ENCODE results near the gene SLC17A3. TPM values are rescaled to one million over a fixed set of nuclear protein-coding genes. Genes with fewer than 3 reads are reported as not detected.

The SLC17A3 gene
- total and polyA plus RNA-seq, 2 experiments from 2014 or later: not detected

DNA sequence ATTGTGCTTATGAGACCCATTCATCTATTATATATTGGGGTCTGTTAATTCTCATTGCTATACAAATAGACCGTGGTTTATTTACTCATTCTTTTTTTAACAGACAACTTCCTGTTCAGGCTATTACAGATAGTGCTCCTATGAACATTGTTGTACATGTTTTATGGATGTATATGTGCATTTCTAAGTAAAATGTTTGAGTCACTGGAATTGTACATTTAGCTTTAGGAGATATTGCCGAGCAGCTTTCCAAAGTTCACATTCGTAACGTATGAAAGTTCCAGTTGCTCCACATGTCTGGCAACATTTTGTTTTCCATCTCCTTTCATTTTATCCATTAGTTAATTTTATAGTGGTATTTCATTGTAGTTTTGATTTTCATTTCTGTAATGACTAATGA lies 37.3 kb upstream of the SLC17A3 start:
- 69 to 76% methylated on average over 4 of the region's 4 CpGs for WGBS, 2 experiments (ENCODE audit: low coverage in 1 of 2, low lambda C conversion rate in 2 of 2, missing lambda C conversion rate in 2 of 2)
- Histone ChIP-seq H3K9ac (no peak overlapping the region), H3K9me2 (ENCODE audit: insufficient read depth) (no peaks in the 10 kb centered on the region), H3F3A (ENCODE audit: insufficient read depth) (no peaks in the 10 kb centered on the region), H4K20me1 (ENCODE audit: insufficient read depth) (no peaks in the 10 kb centered on the region), H2AFZ (no peak overlapping the region), H3K4me1 (ENCODE audit: insufficient read depth) (no peaks in the 10 kb centered on the region), H3K27me3 (replicated peaks; ENCODE audit: insufficient read depth) (no peaks in the 10 kb centered on the region), H3K4me2 (ENCODE audit: unreplicated experiment) (no peak overlapping the region), H3K9me3 (ENCODE audit: low read depth) (no peaks in the 10 kb centered on the region), H3K36me3 (ENCODE audit: low read depth) (no peaks in the 10 kb centered on the region), H3K4me3 (no peak overlapping the region), H3K79me2 (ENCODE audit: insufficient read depth) (no peaks in the 10 kb centered on the region), H3K27ac (no peak overlapping the region)
- in situ Hi-C loops (cut with MboI): no loop called here
- TF ChIP-seq EZH2phosphoT487 (IDR thresholded peaks at IDR 0.05; ENCODE audit: insufficient read depth, low read depth) (no peak), EZH2 (IDR thresholded peaks at IDR 0.05; ENCODE audit: insufficient read depth, poor library complexity, severe bottlenecking) (no peak)
- DNase-seq: no peak

DNA sequence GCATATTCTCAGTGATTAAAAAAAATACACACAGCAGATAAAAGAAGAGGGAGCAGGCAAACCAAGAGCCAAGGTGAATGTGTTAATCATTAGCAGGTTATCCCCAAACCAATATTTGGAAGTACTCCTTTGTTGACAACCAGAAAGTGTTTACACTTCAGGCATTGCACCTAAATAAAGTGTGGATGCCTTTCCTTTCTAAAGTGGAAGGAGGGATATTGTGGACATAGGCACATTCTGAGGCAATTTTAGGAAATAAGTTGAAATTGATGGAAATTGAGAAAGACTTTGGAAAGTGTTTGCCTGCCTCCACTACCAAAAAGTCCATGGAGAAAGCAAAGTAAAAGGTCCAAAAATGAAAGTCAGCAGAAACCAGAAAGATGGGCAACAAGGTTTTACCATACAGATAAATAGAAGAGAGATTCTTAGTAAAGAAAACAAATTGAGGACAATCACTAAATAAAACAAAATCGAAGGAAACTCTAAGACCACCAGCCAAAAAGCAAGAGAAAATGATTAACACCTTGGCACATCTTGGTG lies 33.5 kb upstream of the SLC17A3 start:
- Histone ChIP-seq H4K20me1 (ENCODE audit: insufficient read depth) (no peaks in the 10 kb centered on the region), H3K36me3 (ENCODE audit: low read depth) (no peaks in the 10 kb centered on the region), H2AFZ (no peak overlapping the region), H3K27me3 (replicated peaks; ENCODE audit: insufficient read depth) (no peaks in the 10 kb centered on the region), H3K79me2 (ENCODE audit: insufficient read depth) (no peaks in the 10 kb centered on the region), H3K9ac (no peak overlapping the region), H3K27ac (no peak overlapping the region), H3K4me2 (ENCODE audit: unreplicated experiment) (no peak overlapping the region), H3K9me2 (ENCODE audit: insufficient read depth) (no peaks in the 10 kb centered on the region), H3K9me3 (ENCODE audit: low read depth) (no peaks in the 10 kb centered on the region), H3K4me1 (ENCODE audit: insufficient read depth) (no peaks in the 10 kb centered on the region), H3K4me3 (no peak overlapping the region), H3F3A (ENCODE audit: insufficient read depth) (no peaks in the 10 kb centered on the region)
- no peak for DNase-seq
- WGBS, 2 experiments (ENCODE audit: low coverage in 1 of 2, low lambda C conversion rate in 2 of 2, missing lambda C conversion rate in 2 of 2): 15 to 33% methylated on average over 1 of the region's 1 CpG
- no peak for TF ChIP-seq EZH2 (IDR thresholded peaks at IDR 0.05; ENCODE audit: insufficient read depth, poor library complexity, severe bottlenecking)
- TF ChIP-seq EZH2phosphoT487 (IDR thresholded peaks at IDR 0.05; ENCODE audit: insufficient read depth, low read depth): no peak
- in situ Hi-C loops (cut with MboI): no loop called here

DNA sequence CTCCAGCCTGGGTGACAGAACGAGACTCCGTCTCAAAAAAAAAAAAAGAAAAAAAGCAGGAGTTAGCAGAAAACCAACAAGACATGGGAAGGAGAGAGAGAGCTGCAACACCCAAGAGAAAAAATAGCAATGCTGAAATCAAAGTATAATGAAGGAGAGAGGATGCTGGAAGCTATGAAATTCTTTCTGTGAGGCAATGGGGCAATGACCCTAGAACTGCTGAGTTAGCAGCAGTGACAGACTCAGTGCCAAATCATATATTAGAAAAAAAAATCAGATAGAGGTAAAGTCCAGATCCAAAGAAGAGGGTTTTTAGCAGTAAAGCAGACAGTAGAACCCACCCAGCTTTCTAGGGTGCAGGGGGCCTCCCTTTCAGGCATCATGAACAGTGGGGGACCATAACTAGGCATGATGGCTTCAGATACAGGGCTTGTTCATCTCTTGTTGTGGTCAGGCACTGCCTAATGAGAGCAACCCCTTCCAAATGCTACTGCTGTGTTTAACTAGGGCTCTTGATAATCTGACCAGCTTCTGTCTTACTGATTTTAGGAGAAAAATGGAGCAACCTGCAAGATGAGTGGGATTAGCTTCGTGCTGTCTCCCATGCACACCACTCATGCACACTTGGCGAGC lies 29.5 kb upstream of the SLC17A3 start:
- H3K79me2 ChIP-seq (ENCODE audit: insufficient read depth): no peaks in the 10 kb centered on the region
- H3K36me3 ChIP-seq (ENCODE audit: low read depth): no peaks in the 10 kb centered on the region
- no peaks in the 10 kb centered on the region for H3K9me2 ChIP-seq (ENCODE audit: insufficient read depth)
- H3K27ac ChIP-seq: no peak overlapping the region
- in situ Hi-C loops (cut with MboI): no loop called here
- TF ChIP-seq EZH2phosphoT487 (IDR thresholded peaks at IDR 0.05; ENCODE audit: insufficient read depth, low read depth) (no peak), EZH2 (IDR thresholded peaks at IDR 0.05; ENCODE audit: insufficient read depth, poor library complexity, severe bottlenecking) (no peak)
- no peak overlapping the region for H3K9ac ChIP-seq
- 78 to 88% methylated on average over 4 of the region's 4 CpGs for WGBS, 2 experiments (ENCODE audit: low coverage in 1 of 2, low lambda C conversion rate in 2 of 2, missing lambda C conversion rate in 2 of 2)
- H4K20me1 ChIP-seq (ENCODE audit: insufficient read depth): no peaks in the 10 kb centered on the region
- no peaks in the 10 kb centered on the region for H3K27me3 ChIP-seq (replicated peaks; ENCODE audit: insufficient read depth)
- no peak overlapping the region for H3K4me3 ChIP-seq
- no peaks in the 10 kb centered on the region for H3K4me1 ChIP-seq (ENCODE audit: insufficient read depth)
- no peak overlapping the region for H2AFZ ChIP-seq
- H3K9me3 ChIP-seq (ENCODE audit: low read depth): no peaks in the 10 kb centered on the region
- no peaks in the 10 kb centered on the region for H3F3A ChIP-seq (ENCODE audit: insufficient read depth)
- no peak for DNase-seq
- H3K4me2 ChIP-seq (ENCODE audit: unreplicated experiment): no peak overlapping the region

DNA sequence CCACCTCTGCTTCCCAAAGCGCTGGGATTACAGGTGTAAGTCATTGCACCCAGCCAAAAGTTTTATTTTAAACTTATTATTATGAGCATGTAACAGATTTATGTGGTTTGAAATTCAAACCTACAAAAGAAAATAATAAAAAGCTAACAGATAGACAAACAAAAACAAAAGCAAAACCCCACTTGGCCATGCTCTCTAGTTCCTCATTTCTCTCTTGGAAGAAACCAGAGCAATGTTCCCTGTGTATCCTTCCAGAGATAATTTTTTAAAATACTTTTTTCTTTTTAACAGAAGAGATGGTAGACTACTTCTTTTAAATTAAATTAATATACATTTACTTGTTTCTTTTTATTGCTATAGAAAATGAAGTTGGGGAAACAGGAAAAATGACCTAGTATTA lies 28.0 kb upstream of the SLC17A3 start:
- WGBS, 2 experiments (ENCODE audit: low coverage in 1 of 2, low lambda C conversion rate in 2 of 2, missing lambda C conversion rate in 2 of 2): 75 to 84% methylated on average over 1 of the region's 1 CpG
- no peaks in the 10 kb centered on the region for H3K4me1 ChIP-seq (ENCODE audit: insufficient read depth)
- no peak overlapping the region for H3K4me2 ChIP-seq (ENCODE audit: unreplicated experiment)
- no peaks in the 10 kb centered on the region for H3K27me3 ChIP-seq (replicated peaks; ENCODE audit: insufficient read depth)
- H3K9me3 ChIP-seq (ENCODE audit: low read depth): no peaks in the 10 kb centered on the region
- TF ChIP-seq EZH2phosphoT487 (IDR thresholded peaks at IDR 0.05; ENCODE audit: insufficient read depth, low read depth) (no peak), EZH2 (IDR thresholded peaks at IDR 0.05; ENCODE audit: insufficient read depth, poor library complexity, severe bottlenecking) (no peak)
- no peaks in the 10 kb centered on the region for H3K36me3 ChIP-seq (ENCODE audit: low read depth)
- no peak overlapping the region for H3K9ac ChIP-seq
- no peak overlapping the region for H2AFZ ChIP-seq
- in situ Hi-C loops (cut with MboI): no loop called here
- H3K27ac ChIP-seq: no peak overlapping the region
- no peaks in the 10 kb centered on the region for H4K20me1 ChIP-seq (ENCODE audit: insufficient read depth)
- no peak for DNase-seq
- H3F3A ChIP-seq (ENCODE audit: insufficient read depth): no peaks in the 10 kb centered on the region
- H3K9me2 ChIP-seq (ENCODE audit: insufficient read depth): no peaks in the 10 kb centered on the region
- no peaks in the 10 kb centered on the region for H3K79me2 ChIP-seq (ENCODE audit: insufficient read depth)
- no peak overlapping the region for H3K4me3 ChIP-seq

All from GM23248 (cell line).